GM21717 (cell line): ENCODE results near the gene GUK1.

Experiments used
- ATAC-seq: cut with Tn5 transposase; IDR thresholded peaks from one replicate; pipeline ENCODE4 v1.9.1; 2021; ENCODE audit warnings: mild to moderate bottlenecking, moderate library complexity; ENCODE audit not compliant: unreplicated experiment

GUK1 gene

DNA sequence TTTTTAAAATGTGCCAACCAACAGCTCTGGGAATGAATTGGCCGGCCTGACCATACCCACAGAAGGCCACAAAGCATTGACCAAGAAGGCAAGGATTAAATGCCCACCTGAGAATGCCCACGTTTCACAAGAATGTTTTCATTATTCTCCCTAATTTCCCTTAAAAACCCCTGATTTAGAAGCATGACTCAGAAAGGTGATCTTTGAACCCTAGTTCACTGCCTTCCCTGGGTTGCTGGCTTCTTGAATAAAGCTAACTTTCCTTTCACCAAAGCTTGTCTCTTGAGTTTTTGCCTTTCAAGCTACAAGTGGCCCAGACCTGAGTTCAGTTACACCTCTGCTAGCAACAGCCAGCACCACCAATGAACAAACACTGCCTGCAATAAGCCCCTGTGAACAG is 16.6 kb upstream of the GUK1 start:
- no peak for ATAC-seq

DNA sequence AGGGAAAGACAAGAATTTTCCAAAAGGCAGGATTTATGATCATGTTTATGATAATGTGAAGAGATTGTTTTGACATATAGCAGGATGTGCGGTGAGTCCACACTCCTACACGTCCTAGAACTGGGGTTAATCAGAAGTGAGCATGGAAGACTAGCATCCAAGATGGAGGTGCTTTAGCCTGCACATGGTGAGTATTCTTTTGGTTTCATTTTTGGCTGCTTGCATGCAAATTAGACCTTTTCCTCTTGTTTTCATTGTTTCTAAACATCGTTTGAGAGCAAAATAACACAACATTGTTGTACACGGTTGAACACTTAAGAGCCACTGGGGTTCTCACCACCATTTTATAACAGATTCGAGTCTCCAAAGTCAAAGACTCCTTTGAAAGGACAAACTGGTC is 14.9 kb upstream of the GUK1 start:
- ATAC-seq: no peak

DNA sequence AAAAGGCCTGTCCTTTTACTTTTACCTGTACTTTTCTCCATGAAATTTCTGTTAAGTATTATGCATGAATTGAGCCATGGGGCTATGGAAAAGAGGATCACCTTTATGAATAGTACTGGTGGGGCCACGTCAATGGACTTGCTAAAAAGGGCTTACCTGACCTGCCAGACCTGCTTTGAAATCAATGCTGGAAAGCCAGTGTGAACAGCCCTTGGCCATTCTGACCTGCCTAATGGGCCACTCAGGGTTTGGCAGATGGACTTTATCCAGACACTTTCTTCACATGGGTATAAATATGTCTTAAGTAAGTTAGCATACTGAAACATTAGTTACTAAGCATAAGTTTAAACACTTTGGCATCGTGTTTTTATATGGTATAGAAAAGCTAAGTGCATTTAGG is 8.3 kb upstream of the GUK1 start:
- no peak for ATAC-seq

DNA sequence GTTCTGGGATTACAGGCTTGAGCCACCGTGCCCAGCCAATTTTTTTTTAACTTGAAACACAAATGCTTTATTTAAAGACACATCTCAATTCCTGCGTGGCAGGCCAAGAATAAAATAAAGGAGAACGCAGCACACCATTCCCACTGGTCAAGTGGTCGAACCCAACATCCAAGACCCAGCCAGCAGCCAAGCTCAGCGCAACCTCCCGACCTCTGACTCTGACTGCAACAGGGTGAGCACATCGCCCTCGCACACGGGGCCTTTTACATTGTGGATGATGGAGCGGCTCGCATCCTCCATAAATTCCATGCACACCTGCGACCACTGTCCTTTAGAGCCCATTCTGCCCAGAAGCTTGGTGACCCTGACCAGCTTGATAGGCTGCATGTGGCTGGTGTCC is 5.5 kb upstream of the GUK1 start:
- no peak for ATAC-seq

DNA sequence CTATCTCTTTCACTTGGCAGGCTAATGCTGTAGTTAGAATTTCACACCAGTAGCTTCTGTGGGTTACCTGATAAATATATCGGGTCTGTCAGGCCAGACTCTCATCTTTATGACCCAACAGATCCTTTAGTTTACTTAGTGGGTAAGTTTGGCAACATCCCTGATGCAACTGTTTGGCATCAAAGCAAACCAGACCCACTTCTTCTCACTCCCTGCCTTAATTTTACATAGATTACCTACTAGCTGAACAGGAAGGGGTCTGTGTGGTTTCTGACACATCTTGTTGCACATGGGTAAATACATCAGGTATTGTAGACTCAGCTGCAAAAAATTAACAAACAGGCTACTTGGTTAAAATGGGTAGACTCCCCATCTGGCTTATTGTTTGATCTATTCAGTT is 3.2 kb upstream of the GUK1 start:
- ATAC-seq: no peak

DNA sequence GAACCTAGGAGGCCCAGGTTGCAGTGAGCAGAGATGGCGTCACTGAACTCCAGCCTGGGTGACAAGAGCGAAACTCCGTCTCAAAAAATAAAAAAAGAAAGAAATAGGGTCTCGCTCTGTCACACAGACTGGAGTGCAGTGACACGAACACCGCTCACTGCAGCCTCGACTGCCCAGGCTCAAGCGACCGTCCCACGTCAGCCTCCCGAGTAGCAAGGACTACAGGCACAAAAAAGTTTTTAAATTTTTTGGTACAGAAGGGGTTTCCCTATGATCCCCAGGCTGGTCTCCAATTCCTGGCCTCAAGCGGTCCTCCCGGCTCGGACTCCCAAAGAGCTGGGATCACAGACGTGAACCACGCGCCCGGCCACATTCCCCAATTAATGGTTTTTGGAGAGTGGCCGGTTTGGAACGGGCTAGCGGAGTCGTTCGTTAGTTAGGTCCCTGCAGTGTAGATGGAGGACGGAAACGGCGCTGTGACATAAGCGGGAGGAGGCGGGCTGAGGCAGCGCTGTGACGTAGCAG is 611 bp upstream of the GUK1 start:
- no peak for ATAC-seq

DNA sequence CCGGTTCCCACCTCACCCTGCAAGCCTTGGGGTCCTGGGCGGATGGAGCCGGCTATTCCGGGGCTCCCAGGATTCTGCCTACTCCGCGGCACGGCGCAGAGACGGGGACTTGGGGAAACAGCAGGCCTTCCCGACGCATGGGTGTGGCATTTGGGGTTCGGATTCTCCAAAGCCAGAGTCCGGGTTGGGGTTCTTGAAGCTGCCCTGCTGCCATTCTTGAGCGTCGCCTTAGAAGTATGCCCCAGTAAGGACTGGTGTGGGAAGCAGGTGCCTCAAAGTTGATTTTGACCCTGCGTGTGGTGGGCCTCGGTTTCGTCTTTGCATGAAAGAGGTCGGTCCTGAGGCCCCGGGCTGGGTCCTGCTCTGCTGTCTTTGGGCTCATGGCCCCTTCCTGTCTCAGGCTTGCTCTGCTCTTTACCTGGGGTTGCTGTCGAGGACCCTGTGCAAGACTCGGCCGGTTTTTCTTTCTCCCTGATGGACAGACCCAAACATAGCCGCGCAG is 696 bp downstream of the GUK1 start:
- ATAC-seq: no peak

DNA sequence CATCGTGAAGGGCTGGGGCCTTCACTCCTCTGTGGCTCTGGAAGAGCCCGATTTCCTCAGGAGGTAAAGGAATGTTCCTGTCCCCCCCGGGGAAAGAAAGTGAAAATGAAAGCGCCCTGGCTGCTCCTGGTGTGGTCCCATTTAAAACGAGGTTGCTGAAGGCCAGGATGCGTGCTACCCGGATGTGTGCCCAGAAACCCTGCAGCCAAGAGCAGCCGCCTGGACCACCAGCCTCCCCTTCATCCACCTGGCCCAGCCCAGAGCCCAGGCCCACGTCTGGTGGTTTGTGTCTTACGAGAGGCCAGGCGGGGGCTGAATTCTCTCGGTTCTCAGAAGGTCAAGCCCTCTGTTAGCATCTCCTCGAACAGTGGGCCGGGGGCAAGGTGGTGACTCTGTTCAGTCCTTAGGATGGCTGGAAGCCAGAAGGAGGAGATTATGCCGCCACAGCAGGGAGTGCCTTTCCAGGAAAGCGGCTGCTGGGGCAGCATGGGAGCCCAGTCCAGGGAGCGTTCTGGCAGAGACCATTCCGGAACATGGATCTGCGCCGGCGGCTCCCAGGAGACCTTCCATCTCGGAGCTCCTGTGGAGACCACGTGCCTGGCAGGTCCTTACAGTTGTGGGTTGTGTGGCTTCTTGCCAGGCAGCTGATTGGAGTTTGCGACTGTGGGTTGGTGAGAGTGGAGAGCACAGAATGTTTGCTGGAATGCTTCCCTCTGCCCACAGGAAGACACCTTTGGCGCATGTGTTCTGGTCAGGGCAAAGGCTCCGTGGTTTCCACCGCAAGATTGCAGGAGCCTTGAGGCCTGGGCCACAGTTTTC is 1.4 kb downstream of the GUK1 start:
- ATAC-seq: no peak

DNA sequence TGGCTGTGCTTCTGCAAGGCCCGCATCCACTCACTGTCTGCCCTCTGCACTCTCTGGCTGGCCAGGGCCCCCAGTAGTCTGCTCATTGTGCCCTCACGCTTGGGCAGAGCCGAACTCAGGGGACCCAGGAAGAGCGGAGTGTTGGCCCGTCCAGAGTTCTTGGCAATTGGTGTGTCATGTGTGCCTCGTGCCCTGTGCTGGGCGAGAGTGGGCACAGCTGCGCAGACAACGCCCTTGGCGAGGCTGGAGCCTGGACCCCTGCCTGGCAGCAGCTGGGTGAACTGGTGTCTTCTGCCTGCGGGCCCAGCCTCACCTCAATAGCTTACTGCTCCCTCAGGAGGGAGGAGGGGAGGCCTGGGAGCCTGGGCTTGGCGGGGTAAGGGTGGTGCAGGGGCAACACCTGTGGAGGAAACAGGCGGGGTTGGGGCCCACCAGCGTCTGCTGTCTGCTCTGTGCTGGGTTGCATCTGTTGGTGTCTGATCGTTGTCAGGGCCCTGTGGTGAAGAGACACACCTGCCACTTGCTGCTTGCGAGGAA is 2.1 kb downstream of the GUK1 start:
- no peak for ATAC-seq

DNA sequence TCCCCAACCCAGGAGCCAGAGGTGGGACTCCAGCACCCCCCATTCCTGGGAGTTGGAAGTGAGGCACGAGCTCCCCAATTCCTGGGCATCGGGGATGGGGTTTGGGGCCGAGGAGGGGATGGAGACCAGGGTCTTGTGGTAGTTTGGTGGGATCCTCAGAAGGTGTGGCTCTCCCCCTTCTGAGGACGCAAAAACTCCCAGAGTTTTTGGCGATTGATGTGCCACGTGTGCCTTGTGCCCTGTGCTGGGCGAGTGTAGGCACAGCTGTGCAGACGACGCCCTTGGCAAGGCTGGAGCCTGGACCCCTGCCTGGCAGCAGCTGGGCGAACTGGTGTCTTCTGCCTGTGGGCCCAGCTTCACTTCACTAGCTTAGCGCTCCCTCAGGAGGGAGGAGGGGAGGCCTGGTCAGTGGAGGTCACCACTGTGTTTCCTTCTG is 2.6 kb downstream of the GUK1 start:
- no peak for ATAC-seq

DNA sequence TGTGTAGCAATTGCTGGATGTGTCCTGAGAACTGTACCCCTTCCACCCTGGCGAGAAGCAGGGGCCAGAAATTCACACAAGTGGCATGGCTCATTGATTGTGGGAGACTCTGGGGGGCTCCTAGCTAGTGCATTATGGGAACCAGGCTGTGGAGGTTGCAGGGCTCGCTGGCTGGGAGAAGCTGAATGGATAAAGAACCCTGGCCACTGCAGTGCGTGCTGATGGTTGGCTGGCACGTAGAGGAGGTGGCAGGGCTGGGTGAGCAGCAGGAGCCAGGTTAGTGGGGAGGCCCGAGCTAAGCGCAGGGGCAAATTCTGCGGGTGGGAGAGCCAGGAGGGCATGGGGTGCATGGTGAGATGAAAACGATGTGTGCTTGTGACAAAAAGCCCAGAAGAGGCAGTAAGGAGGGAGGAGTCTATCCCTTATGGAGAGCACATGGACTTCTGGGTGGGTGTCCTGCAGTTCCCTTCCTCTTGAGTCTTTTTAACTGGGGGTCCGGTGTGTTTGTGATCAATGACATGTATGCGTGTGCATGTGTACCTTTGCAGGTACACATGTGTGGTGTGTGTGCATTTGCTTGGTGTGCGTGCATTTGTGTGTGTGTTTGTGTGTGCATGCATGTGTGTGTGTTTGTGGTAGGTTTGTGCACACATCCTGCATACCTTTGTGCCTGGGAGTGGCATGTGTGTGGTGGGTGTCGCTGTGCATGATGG is 3.6 kb downstream of the GUK1 start:
- no peak for ATAC-seq

DNA sequence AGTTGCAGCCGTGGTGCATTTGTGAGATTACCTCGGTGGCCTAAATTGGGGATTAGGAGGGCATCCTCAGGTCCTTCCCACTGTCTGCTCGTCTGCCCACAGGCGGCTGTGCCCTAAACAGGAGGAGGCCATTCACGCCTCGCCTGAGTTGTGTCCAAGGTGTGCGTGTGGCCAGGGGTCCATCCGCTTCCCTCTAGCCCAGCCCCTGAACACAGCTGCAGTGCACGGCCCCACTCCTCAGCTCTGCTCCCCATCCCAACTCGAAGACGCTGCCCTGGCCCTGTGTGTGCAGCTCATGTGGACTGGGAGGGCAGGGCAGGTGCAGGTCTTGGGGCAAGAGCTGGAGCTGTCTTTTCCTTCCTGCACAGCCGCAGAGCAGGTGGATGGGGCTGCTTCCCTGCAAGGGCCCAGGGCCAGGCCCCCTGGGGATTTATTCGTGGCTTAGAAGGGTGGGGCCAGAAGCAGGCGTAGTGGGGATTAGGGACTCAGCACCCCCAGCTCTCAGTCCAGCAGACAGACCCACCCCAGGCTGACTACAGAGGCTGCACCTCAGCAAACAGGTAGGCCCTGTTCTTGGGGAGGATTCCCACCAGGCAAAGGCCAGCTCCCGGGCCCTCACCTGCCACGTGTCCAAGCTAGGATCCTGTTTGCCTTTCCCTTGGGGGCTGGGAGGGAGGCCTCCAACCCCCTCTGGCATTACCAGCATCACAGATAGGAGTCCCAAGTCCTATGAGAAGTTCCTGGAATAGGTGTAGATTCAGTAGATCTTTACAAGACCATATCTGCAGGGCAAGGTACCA is 4.3 kb downstream of the GUK1 start:
- ATAC-seq: no peak

DNA sequence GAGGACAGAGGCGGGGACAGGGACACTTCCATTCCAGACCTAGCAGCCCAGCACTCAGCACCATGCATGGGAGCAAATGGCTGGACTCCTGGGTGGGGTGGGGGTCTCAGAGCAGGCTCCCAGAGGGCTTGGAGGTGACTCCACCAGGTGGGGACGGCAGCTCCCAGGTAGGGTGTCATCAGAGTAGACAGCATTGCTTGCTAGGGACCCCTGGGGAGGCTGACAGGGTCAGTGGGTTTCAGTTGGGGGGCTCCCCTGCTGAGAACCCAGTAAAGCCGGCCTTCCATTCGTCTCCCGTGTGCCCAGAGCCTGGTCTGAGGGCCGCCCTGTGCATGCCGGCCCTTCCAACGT is 4.9 kb downstream of the GUK1 start:
- ATAC-seq: no peak

DNA sequence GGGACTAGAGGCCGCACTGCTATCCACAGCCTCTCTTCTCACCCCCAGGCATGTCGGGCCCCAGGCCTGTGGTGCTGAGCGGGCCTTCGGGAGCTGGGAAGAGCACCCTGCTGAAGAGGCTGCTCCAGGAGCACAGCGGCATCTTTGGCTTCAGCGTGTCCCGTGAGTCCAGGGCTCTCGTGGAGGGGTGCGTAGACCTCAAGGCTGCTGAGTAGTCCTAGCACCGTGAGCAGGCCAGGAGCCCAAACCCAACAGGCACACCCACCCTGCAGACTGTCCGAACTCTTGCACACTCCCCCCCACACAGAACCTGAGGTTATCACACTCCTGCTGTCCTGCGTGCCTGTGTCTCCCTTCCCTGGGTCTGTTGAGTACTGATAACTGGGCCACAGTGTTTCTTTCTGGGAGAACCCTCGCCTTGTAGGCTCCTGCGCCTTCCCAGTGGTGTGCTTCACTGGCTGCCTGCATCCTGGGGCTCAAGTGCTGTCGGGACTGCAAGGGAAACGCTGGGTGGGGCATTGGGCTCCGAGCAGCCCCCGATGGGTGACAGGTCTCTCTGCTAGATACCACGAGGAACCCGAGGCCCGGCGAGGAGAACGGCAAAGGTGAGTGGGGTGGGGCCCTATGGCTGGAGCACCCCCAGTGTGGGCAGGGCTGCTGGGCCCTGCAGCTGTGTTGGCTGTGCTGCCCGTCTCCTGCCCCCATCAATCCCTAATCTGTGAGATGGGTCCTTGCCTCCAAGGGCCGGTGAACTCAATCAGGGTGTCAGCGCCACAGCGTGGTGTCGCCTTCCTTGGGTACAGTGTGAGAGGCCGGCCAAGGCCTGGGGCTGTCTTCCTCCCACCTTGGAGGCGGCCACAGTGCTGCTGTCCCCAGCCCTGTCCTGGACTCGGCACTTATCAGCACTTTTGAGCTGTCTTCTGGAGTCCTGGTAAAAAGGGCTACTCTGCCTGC is 5.7 kb downstream of the GUK1 start:
- ATAC-seq: no peak

DNA sequence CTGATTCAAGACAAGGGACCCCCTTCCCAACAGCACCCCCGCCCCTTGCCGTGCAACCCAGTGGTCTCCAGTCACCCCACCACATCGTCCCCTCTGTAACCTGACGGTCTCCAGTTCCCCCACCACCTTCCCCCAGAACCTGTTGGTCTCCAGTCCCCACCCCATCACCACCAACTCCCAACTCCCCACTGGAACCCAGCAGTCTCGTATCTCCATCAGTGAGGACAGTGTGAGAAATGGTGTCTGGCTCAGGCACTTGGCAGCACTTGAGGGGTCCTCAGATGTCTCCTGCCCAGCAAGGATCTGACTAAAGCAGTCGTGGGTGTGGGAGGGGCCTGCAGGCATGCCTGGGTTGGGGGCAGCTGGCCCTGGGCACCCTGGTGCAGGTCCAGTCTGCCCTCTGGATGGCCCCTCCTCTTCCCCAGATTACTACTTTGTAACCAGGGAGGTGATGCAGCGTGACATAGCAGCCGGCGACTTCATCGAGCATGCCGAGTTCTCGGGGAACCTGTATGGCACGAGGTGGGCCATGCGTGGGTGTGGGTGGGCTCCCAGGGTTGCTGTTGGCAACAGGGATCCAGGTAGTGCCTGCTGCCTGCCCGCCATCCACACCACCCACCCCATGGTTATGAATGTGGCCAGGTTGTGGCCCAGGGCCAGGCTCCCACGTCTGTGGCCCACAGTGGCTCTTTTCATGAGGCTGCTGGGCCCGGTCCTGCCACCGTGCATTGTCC is 6.5 kb downstream of the GUK1 start:
- ATAC-seq: no peak

DNA sequence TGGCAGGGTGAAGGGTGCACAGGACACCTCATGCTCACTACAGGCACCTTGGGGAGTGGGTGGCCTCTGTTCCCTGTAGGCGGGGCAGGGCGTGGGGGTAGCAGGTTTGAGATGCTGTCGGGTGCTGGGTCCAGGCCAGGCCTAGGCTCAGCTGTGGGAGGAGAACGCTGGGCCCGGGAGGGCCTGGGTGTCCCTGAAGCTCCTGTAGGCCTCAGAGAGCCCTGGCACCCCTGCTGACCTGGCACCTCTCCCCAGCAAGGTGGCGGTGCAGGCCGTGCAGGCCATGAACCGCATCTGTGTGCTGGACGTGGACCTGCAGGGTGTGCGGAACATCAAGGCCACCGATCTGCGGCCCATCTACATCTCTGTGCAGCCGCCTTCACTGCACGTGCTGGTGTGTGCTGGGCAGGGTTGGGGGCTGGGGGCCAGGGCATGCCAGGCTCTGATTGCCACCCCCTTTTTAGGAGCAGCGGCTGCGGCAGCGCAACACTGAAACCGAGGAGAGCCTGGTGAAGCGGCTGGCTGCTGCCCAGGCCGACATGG is 7.1 kb downstream of the GUK1 start:
- no peak for ATAC-seq

DNA sequence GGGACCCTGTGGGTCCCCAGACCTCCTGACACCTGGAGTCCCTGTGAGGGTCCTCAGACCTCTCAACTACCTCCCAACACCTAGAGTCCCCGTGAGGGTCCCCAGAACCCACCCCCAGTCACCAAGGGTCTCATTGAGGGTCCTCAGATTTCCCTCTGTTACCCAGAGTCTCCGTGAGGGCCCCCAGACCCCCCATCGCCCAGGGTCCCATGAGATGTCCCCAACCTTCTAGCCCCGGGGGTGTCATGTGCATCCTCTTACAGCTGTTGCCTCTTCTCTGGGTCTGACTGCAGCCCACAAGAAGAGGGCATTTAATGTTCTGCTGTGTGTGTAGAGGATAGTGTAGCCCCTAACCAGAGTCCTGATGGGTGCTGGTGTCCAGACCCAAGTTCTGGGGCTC is 7.7 kb downstream of the GUK1 start:
- ATAC-seq: no peak

DNA sequence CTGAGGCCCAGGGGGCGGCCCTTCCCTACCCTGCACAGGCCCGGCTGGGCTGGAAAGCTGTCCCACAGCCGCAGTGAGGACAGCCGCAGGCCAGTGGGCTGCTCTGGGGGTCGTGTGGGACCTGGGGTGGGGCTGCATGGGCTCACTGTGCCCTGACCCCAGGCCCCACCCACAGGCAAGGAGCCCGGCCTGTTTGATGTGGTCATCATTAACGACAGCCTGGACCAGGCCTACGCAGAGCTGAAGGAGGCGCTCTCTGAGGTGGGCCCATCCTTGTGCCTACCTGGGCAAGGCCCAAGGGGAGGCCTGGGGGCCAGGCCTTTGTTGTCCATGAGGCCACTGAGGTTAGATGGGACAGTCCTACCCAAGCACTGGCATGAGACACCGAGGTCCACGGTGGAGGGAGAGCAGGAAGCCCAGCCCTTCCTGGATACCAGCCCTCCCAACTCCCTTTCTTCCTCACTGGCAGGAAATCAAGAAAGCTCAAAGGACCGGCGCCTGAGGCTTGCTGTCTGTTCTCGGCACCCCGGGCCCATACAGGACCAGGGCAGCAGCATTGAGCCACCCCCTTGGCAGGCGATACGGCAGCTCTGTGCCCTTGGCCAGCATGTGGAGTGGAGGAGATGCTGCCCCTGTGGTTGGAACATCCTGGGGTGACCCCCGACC is 8.2 kb downstream of the GUK1 start:
- ATAC-seq: no peak
